ENCODE results near the gene MCCC2.

GRCh38 chr5:71680510-71680909 lies 93.4 kb downstream of the MCCC2 start:
- TF ChIP-seq CTCF (IDR thresholded peaks at IDR 0.05; ENCODE audit: insufficient read depth, low read depth, low read length) = no peak
- no peak for TF ChIP-seq EZH2 (IDR thresholded peaks at IDR 0.05; ENCODE audit: insufficient read depth, low read length)

Data from astrocyte (in vitro differentiated cells and primary cell).